Measurements from ENCODE around the gene BTK.

DNA sequence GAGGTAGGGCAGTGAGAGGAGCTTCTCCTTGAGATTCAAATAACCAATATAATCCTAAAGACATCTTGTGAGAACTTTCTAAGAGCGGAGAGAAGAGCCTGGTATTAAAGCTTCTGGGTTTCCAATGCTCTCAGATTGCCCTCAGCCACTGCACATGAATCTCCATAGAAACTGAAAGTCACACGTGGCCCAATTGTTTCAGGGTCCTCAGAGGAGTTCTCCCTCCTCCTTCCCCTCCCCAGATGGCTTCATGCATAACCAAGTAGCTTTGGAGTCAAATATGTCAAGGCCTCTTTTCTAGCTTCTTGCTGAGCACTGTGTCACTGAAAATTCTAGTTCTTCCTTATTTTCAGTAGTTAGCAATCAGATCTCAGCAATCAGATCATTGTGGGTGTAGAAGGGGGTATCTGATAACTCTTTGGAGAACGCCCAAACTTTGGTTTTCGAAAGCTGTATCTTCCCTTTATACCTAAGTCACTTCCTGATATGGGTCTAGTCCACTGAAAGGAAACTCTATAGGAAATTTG lies 2.2 kb downstream of the BTK start:
- TF ChIP-seq, protein P1, sequence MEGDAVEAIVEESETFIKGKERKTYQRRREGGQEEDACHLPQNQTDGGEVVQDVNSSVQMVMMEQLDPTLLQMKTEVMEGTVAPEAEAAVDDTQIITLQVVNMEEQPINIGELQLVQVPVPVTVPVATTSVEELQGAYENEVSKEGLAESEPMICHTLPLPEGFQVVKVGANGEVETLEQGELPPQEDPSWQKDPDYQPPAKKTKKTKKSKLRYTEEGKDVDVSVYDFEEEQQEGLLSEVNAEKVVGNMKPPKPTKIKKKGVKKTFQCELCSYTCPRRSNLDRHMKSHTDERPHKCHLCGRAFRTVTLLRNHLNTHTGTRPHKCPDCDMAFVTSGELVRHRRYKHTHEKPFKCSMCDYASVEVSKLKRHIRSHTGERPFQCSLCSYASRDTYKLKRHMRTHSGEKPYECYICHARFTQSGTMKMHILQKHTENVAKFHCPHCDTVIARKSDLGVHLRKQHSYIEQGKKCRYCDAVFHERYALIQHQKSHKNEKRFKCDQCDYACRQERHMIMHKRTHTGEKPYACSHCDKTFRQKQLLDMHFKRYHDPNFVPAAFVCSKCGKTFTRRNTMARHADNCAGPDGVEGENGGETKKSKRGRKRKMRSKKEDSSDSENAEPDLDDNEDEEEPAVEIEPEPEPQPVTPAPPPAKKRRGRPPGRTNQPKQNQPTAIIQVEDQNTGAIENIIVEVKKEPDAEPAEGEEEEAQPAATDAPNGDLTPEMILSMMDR (IDR thresholded peaks at IDR 0.05): no peak
- no peak for TF ChIP-seq POLR2A (IDR thresholded peaks at IDR 0.05)

Data from lower leg skin (tissue), 3 donors.